ENCODE data around the gene NCAPD2.

NCAPD2 gene

GRCh38 chr12:6493497-6494257 is at the start of gene NCAPD2:
NCAPD2 (plus strand) TSS chr12:6494102; CDS start chr12:6495099, 997 bp downstream.
- peak; percentile 99 for DNase-seq (ENCODE audit: low spot score)

GRCh38 chr12:6444704-6445688 is 48.9 kb upstream of the NCAPD2 start, which contains the start of gene CD27:
CD27 (plus strand) TSS chr12:6444955; CDS start chr12:6445096, 141 bp downstream.
- DNase-seq (ENCODE audit: low spot score) = no peak

DNA sequence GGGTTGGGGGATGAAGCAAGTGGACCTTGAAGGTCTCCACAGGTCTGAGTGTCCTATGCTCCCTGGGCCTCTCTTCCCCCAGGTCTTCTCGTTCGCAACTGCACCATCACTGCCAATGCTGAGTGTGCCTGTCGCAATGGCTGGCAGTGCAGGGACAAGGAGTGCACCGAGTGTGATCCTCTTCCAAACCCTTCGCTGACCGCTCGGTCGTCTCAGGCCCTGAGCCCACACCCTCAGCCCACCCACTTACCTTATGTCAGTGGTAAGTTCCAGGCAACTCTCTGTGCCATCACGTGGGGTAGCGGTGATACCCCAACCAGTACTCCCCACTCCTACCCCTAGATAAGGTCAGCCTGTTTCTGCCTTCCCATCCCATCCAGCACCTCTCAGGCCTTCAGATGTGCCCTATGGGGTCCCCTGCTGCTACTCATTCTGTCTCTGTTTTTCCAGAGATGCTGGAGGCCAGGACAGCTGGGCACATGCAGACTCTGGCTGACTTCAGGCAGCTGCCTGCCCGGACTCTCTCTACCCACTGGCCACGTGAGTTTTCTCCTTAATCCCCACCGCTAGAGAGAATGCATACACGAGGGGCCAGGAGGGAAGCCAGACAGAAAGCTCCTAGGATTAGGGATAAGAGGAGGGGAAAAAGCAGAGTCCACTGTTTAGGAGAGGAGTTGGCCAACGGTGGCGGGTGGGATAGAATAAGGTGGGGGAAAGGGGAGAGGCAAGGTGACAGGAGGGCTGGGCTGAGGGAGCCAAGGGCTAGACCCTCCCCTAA is 43.6 kb upstream of the NCAPD2 start:
- DNase-seq (ENCODE audit: low spot score) = no peak

DNA sequence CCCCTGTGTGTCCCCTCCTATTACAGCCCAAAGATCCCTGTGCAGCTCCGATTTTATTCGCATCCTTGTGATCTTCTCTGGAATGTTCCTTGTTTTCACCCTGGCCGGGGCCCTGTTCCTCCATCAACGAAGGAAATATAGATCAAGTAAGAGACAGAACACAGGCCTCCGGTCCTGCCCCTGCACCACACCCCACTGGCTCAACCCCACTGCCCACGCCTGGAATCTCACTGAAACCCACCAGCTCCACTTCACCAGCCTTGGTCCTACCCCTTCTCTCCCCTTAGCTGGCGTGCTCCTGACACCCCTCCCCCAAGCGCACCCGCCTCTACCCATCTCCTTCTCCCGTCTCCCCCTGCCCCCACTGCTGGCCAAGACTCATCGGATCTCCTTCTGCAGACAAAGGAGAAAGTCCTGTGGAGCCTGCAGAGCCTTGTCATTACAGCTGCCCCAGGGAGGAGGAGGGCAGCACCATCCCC is 43.0 kb upstream of the NCAPD2 start:
- no peak for DNase-seq (ENCODE audit: low spot score)

DNA sequence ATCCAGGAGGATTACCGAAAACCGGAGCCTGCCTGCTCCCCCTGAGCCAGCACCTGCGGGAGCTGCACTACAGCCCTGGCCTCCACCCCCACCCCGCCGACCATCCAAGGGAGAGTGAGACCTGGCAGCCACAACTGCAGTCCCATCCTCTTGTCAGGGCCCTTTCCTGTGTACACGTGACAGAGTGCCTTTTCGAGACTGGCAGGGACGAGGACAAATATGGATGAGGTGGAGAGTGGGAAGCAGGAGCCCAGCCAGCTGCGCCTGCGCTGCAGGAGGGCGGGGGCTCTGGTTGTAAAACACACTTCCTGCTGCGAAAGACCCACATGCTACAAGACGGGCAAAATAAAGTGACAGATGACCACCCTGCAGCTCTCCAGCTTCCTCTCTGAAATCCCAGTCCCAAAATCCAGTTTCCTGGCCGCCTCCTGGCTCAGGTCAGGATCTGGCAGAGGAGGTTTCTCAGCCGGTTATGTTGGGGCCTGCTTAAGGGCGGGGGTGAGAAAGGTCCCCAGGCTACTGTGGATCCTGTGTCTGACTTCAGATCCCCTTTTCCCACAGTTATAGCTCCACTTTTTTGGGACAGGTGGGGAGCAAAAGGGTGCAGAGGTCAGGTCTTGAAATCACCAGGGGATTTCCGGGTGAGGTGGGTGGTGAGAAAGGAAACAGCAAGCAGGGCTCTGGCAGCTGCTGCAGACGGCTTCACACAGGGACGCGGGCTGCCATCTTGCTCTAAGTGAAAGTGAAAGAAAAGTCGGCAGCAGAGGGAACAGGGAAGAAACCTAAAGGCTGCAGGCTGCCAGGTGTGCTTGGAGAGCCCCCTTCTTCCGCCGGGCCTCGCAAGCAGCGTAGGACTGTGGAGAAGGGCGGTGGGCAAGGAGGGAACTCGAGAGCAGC is 42.3 kb upstream of the NCAPD2 start, which contains the start of gene TAPBPL:
Gene TAPBPL, plus strand, starts transcription at position 695 of the 897 bp plus-strand sequence. CDS start 207 bp downstream, outside the sequence.
- no peak for DNase-seq (ENCODE audit: low spot score)

- DNase-seq (ENCODE audit: low spot score) = no peak
Observed at GRCh38 chr12:6452245-6452943, 41.5 kb upstream of the NCAPD2 start.

DNA sequence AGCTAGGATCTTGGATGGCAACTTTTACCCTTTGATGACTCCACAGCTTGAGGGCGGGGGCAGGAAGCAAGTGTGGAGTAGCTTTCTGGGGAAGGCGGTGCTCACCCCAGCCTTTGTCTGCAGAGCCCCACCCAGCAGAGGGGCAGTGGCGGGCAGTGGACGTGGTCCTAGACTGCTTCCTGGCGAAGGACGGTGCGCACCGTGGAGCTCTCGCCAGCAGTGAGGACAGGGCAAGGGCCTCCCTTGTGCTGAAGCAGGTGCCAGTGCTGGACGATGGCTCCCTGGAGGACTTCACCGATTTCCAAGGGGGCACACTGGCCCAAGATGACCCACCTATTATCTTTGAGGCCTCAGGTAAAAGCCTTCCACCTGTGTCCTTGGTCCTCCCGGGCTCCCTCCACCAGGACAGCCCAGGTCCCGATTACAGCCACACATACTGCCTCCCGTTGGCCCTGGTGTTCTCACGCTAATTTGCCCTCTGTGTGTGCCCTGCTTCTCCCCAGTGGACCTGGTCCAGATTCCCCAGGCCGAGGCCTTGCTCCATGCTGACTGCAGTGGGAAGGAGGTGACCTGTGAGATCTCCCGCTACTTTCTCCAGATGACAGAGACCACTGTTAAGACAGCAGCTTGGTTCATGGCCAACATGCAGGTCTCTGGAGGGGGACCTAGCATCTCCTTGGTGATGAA is 40.8 kb upstream of the NCAPD2 start:
- no peak for DNase-seq (ENCODE audit: low spot score)

- DNase-seq (ENCODE audit: low spot score) = no peak
Observed at GRCh38 chr12:6457220-6457945, 36.5 kb upstream of the NCAPD2 start.

- DNase-seq (ENCODE audit: low spot score) = peak; percentile 41
Observed at GRCh38 chr12:6458281-6459003, 35.5 kb upstream of the NCAPD2 start.

DNA sequence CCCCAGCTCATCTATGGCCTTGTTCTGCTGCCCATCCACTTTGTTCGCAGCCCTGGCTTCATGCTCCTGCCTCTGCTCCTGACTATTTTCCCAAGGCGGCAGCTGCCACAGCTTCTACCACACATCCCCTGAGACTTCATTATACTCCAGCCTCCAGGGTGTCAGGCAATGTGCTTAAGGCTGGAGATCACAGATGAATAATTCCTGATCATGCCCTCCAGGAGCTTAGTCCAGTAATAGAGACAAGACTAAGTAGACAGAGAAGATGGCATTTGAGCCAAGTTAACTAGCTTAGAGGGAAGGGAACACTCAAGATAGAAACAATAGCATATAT is 34.9 kb upstream of the NCAPD2 start:
- DNase-seq (ENCODE audit: low spot score) = peak; percentile 86

- DNase-seq (ENCODE audit: low spot score) = no peak
Observed at GRCh38 chr12:6460751-6461371, 33.0 kb upstream of the NCAPD2 start.

- DNase-seq (ENCODE audit: low spot score) = no peak
Observed at GRCh38 chr12:6461401-6462233, 32.3 kb upstream of the NCAPD2 start.

GRCh38 chr12:6462234-6462995 is 31.5 kb upstream of the NCAPD2 start:
- no peak for DNase-seq (ENCODE audit: low spot score)

GRCh38 chr12:6463216-6463615 is 30.7 kb upstream of the NCAPD2 start:
- DNase-seq (ENCODE audit: low spot score) = no peak

GRCh38 chr12:6463858-6464257 is 30.0 kb upstream of the NCAPD2 start:
- no peak for DNase-seq (ENCODE audit: low spot score)

- DNase-seq (ENCODE audit: low spot score) = no peak
Observed at GRCh38 chr12:6464531-6464930, 29.4 kb upstream of the NCAPD2 start.

Data from D341Med (cell line).